H1 (cell line): Measurements from ENCODE around the gene SCAMP5. TPM values are rescaled to one million over a fixed set of nuclear protein-coding genes. Genes with fewer than 3 reads are reported as not detected.

ENCODE experiments used
- CTCF ChIA-PET: fragments of 300-600 bp; sonication (Branson Sonifier 250); formaldehyde crosslinking; loops from one replicate; lab custom pipeline; 2021; ENCODE audit not compliant: partially characterized antibody; lab: Charles Lee
- POLR2A ChIA-PET: fragments of 300-600 bp; sonication (Branson Sonifier 250); formaldehyde crosslinking; loops from one replicate; lab custom pipeline; 2021; ENCODE audit warnings: inconsistent platforms; ENCODE audit not compliant: partially characterized antibody; lab: Charles Lee
- DNase-seq, 2 experiments: peaks; one replicate each; pipeline versions ENCODE4 v3.0.0 to v3.0.0-alpha.2; 2010 to 2022; ENCODE audit warnings: low spot score in 2 of 2, low read depth in 1 of 2, mixed read lengths in 1 of 2
- FAIRE-seq: peaks from 2 replicates; lab custom pipeline; 2011; peaks lifted over from hg19 to GRCh38; lab: Jason Lieb, UNC
- H2AFZ ChIP-seq: 2 replicates; pipeline ENCODE4 v1.8.1; 2012; ENCODE audit warnings: low read length, inconsistent platforms
- H2AK5ac ChIP-seq: 2 replicates; pipeline ENCODE4 v1.6.1; 2013; ENCODE audit warnings: low read depth, low read length
- H2BK120ac ChIP-seq: replicated peaks from 2 replicates; pipeline ENCODE3; 2013; ENCODE audit warnings: low read depth, low read length, inconsistent platforms
- H2BK12ac ChIP-seq: 2 replicates; pipeline ENCODE4 v1.6.1; 2013; ENCODE audit warnings: low read depth, low read length
- H2BK15ac ChIP-seq: 2 replicates; pipeline ENCODE4 v1.6.1; 2013; ENCODE audit warnings: low read length
- H2BK20ac ChIP-seq: 2 replicates; pipeline ENCODE4 v1.6.1; 2013; ENCODE audit warnings: low read length
- H2BK5ac ChIP-seq: 2 replicates; pipeline ENCODE4 v1.6.1; 2013; ENCODE audit warnings: low read depth, low read length
- H3K14ac ChIP-seq: 2 replicates; pipeline ENCODE4 v1.6.1; 2013; ENCODE audit warnings: inconsistent platforms; ENCODE audit not compliant: insufficient read length
- H3K18ac ChIP-seq: 2 replicates; pipeline ENCODE4 v1.6.1; 2013; ENCODE audit warnings: low read length; ENCODE audit errors: extremely low read depth
- H3K23ac ChIP-seq: 2 replicates; pipeline ENCODE4 v1.6.1; 2013; ENCODE audit warnings: inconsistent platforms; ENCODE audit not compliant: insufficient read length
- H3K23me2 ChIP-seq: 2 replicates; pipeline ENCODE4 v1.6.1; 2013; ENCODE audit warnings: low read depth, low read length
- H3K27ac ChIP-seq: 2 replicates; pipeline ENCODE4 v1.6.1; 2011; ENCODE audit warnings: low read depth, low read length, inconsistent platforms
- H3K27me3 ChIP-seq, 4 experiments: replicated peaks in 1 of 4; 1 replicate in 1 of 4; 2 replicates in 3 of 4; pipeline versions ENCODE4 v1.6.1 to v1.8.1; 2011 to 2013; ENCODE audit warnings: low read length in 3 of 4, mild to moderate bottlenecking in 3 of 4, inconsistent platforms in 2 of 4, mixed read lengths in 2 of 4, moderate library complexity in 1 of 4; ENCODE audit not compliant: control insufficient read depth in 3 of 4, insufficient read depth in 3 of 4; ENCODE audit errors: extremely low read depth in 1 of 4
- H3K36me3 ChIP-seq, 4 experiments: 2 replicates each; pipeline versions ENCODE4 v1.6.1 to v1.8.1; 2011 to 2013; ENCODE audit warnings: mild to moderate bottlenecking in 4 of 4, low read length in 3 of 4, moderate library complexity in 2 of 4, control low read depth in 1 of 4, inconsistent platforms in 1 of 4; ENCODE audit not compliant: insufficient read depth in 4 of 4, control insufficient read depth in 2 of 4
- H3K4ac ChIP-seq: replicated peaks from 2 replicates; pipeline ENCODE3; 2013; ENCODE audit warnings: low read length, low read depth, mixed read lengths, inconsistent platforms; ENCODE audit not compliant: insufficient read length
- H3K4me1 ChIP-seq, 4 experiments: replicated peaks in 1 of 4; 1 replicate in 1 of 4; 2 replicates in 3 of 4; pipeline versions ENCODE4 v1.6.1 to v1.8.1; 2011 to 2013; ENCODE audit warnings: low read length in 3 of 4, inconsistent platforms in 2 of 4, mixed read lengths in 1 of 4; ENCODE audit not compliant: insufficient read depth in 4 of 4, control insufficient read depth in 3 of 4
- H3K4me2 ChIP-seq, 2 experiments: 2 replicates each; pipeline versions ENCODE4 v1.6.1 to v1.8.1; 2011 to 2013; ENCODE audit warnings: low read depth in 2 of 2, low read length in 2 of 2, control low read depth in 1 of 2, inconsistent platforms in 1 of 2, mild to moderate bottlenecking in 1 of 2; ENCODE audit not compliant: insufficient read depth in 1 of 2
- H3K4me3 ChIP-seq, 4 experiments: fragments of 200-600, 300-600 bp in 1 of 4; sonication (generic), shearing (Covaris generic), sonication (Bioruptor Twin) in 1 of 4; 2 replicates each; pipeline versions ENCODE4 v1.5.1 to v1.8.1; 2011 to 2016; ENCODE audit warnings: low read length in 4 of 4, low read depth in 3 of 4, control low read depth in 2 of 4, inconsistent platforms in 2 of 4, mild to moderate bottlenecking in 2 of 4, mixed read lengths in 1 of 4, moderate library complexity in 1 of 4; ENCODE audit not compliant: insufficient read depth in 2 of 4; ENCODE audit errors: extremely low read depth in 1 of 4
- H3K56ac ChIP-seq: replicated peaks from 2 replicates; pipeline ENCODE3; 2013; ENCODE audit warnings: low read depth, mild to moderate bottlenecking, mixed read lengths, low read length, inconsistent platforms; ENCODE audit not compliant: insufficient read length
- H3K79me1 ChIP-seq: 2 replicates; pipeline ENCODE4 v1.6.1; 2013; ENCODE audit warnings: low read depth, low read length, control low read depth
- H3K79me2 ChIP-seq, 2 experiments: 2 replicates each; pipeline versions ENCODE4 v1.6.1 to v1.8.1; 2012 to 2013; ENCODE audit warnings: low read length in 2 of 2, mild to moderate bottlenecking in 2 of 2, inconsistent platforms in 1 of 2; ENCODE audit not compliant: insufficient read depth in 2 of 2, control insufficient read depth in 1 of 2
- H3K9ac ChIP-seq, 4 experiments: replicated peaks in 1 of 4; 1 replicate in 1 of 4; 2 replicates in 3 of 4; pipeline versions ENCODE4 v1.6.1 to v1.8.1; 2011 to 2013; ENCODE audit warnings: low read depth in 3 of 4, low read length in 3 of 4, control low read depth in 2 of 4, mild to moderate bottlenecking in 2 of 4, moderate library complexity in 2 of 4, inconsistent platforms in 1 of 4; ENCODE audit errors: extremely low read depth in 1 of 4
- H3K9me3 ChIP-seq, 2 experiments: 2 replicates each; pipeline versions ENCODE4 v1.6.1 to v1.8.1; 2012 to 2013; ENCODE audit warnings: mild to moderate bottlenecking in 2 of 2, moderate library complexity in 2 of 2, control low read depth in 1 of 2, inconsistent platforms in 1 of 2, low read depth in 1 of 2, low read length in 1 of 2, mixed read lengths in 1 of 2; ENCODE audit not compliant: insufficient read depth in 2 of 2
- H4K20me1 ChIP-seq, 2 experiments: replicated peaks in 1 of 2; 2 replicates each; pipeline versions ENCODE3 to v1.8.1; 2011 to 2013; ENCODE audit warnings: inconsistent platforms in 2 of 2, low read length in 2 of 2, mild to moderate bottlenecking in 1 of 2; ENCODE audit not compliant: insufficient read depth in 2 of 2, control insufficient read depth in 1 of 2
- H4K5ac ChIP-seq: 2 replicates; pipeline ENCODE4 v1.6.1; 2013; ENCODE audit warnings: low read length, low read depth, mixed read lengths, inconsistent platforms; ENCODE audit not compliant: insufficient read length
- H4K8ac ChIP-seq: 2 replicates; pipeline ENCODE4 v1.8.0; 2013; ENCODE audit warnings: mild to moderate bottlenecking, moderate library complexity, low read length, inconsistent platforms; ENCODE audit not compliant: insufficient read depth; ENCODE audit errors: extremely low read depth
- H4K91ac ChIP-seq: replicated peaks from 2 replicates; pipeline ENCODE3; 2013; ENCODE audit warnings: low read length, mixed read lengths, inconsistent platforms; ENCODE audit not compliant: insufficient read length
- CEBPB ChIP-seq: IDR thresholded peaks from 2 replicates; pipeline ENCODE4 v1.6.1; 2012; ENCODE audit warnings: low read depth, low read length
- HDAC2 ChIP-seq, 2 experiments: fragments of 300-600 bp in 1 of 2; sonication (generic) in 1 of 2; IDR thresholded peaks; 2 replicates each; pipeline ENCODE4 v1.6.1; 2011 to 2012; ENCODE audit warnings: low read depth in 2 of 2, low read length in 2 of 2, mild to moderate bottlenecking in 2 of 2, moderate library complexity in 2 of 2, borderline replicate concordance in 1 of 2, inconsistent platforms in 1 of 2
- MAX ChIP-seq: IDR thresholded peaks from 2 replicates; pipeline ENCODE4 v1.6.1; 2012; ENCODE audit warnings: inconsistent platforms
- POLR2AphosphoS5 ChIP-seq: IDR thresholded peaks from 2 replicates; pipeline ENCODE4 v1.6.1; 2011; ENCODE audit warnings: low read depth, low read length
- RBBP5 ChIP-seq: IDR thresholded peaks from 2 replicates; pipeline ENCODE4 v1.7.1; 2012; ENCODE audit warnings: low read depth, mild to moderate bottlenecking, inconsistent platforms, low read length, moderate library complexity, borderline replicate concordance
- USF2 ChIP-seq: IDR thresholded peaks from 2 replicates; pipeline ENCODE4 v1.6.1; 2011; ENCODE audit warnings: low read length, improper control_type of control experiment
- WGBS, 2 experiments: shearing (Covaris generic) in 1 of 2; methylation state at CpG; one replicate each; pipeline versions ENCODE4 v1.1.6 to v1.1.7; 2013 to 2015; ENCODE audit warnings: low lambda C conversion rate in 2 of 2, mixed read lengths in 2 of 2, inconsistent platforms in 1 of 2, low coverage in 1 of 2, missing lambda C conversion rate in 1 of 2; ENCODE audit not compliant: insufficient replicate concordance in 2 of 2, insufficient coverage in 1 of 2, insufficient read length in 1 of 2; ENCODE audit errors: extremely low coverage in 1 of 2, missing lambda C conversion rate in 1 of 2; 5-methylcytosine and 5-hydroxymethylcytosine counted together
- polyA plus RNA-seq, 7 experiments: library from polyadenylated mRNA; depleted of rRNA in 3 of 7; stranded (reverse) in 5 of 7; unstranded in 2 of 7; fragments of >200 nt in 5 of 7; fragments of 200-250 nt in 2 of 7; gene quantifications; 1 replicate in 5 of 7; 2 replicates in 1 of 7; 4 replicates in 1 of 7; pipeline versions ENCODE4 v1.2.1 to v1.2.3, GENCODE V29; 2011 to 2013; ENCODE audit warnings: missing spikeins in 2 of 7, mixed read lengths in 2 of 7
- total RNA-seq: library from RNA; stranded (reverse); fragmentation: NEBNext Ultra II Directional; extraction: Animal tissue kit (Norgen Biotek cat#: 25700); gene quantifications from 2 replicates; pipeline ENCODE4 v1.2.1, GENCODE V29; 2021

The SCAMP5 gene
- total and polyA plus RNA-seq, 2 of the 8 experiments (the other 6 are each of a cell fraction or from before 2014, with no cell fraction given): 55.4 to 94.7 TPM

- FAIRE-seq (no peak), DNase-seq (no peak)
- Histone ChIP-seq H2BK20ac (no peak overlapping the region), H3K4me2 (no peak overlapping the region), H3K23me2 (no peaks in the 10 kb centered on the region), H2BK5ac (no peak overlapping the region), H2BK15ac (no peak overlapping the region), H3K9me3 (no peaks in the 10 kb centered on the region), H3K56ac (no peak overlapping the region), H3K36me3 (no peaks in the 10 kb centered on the region; a peak in 1 of 8 replicates), H2AFZ (no peak overlapping the region), H3K4me1 (peaks cover 0 to 12% (median 8%) of the 10 kb centered on the region in 4 experiments; a peak in 5 of 7 replicates), H3K18ac (no peak overlapping the region), H4K5ac (no peak overlapping the region), H3K23ac (no peak overlapping the region), H2BK12ac (no peak overlapping the region), H3K27ac (no peak overlapping the region), H2BK120ac (no peak overlapping the region), H3K4ac (no peak overlapping the region), H3K4me3 (no peak overlapping the region), H2AK5ac (no peak overlapping the region), H4K8ac (no peak overlapping the region), H3K79me2 (no peaks in the 10 kb centered on the region), H3K79me1 (no peaks in the 10 kb centered on the region; the same call in 1 of the 2 replicates), H3K9ac (no peak overlapping the region; a peak in 2 of 7 replicates), H4K91ac (no peak overlapping the region), H4K20me1 (peaks cover 0 to 6% of the 10 kb centered on the region in 2 experiments), H3K27me3 (no peaks in the 10 kb centered on the region), H3K14ac (no peak overlapping the region)
- CTCF ChIA-PET: interaction anchor here (1.0 to 1.1 kb wide), 2 partner anchors 8 to 150 kb away, joined by 3 read pairs; no protein-coding TSS in a partner anchor
- POLR2A ChIA-PET: interaction anchor here (1.4 kb wide), 1 partner anchor 15 kb away, joined by 3 read pairs; no protein-coding TSS in a partner anchor
- 94% methylated on average over 6 of the region's 6 CpGs; no CpG with 5 or more reads in 1 of the 2 experiments for WGBS, 2 experiments
- TF ChIP-seq USF2 (no peak), HDAC2 (IDR thresholded peaks at IDR 0.05; ENCODE audit: borderline replicate concordance in 1 of 2, low read depth in 2 of 2, low read length in 2 of 2) (no peak), CEBPB (no peak), POLR2AphosphoS5 (no peak), MAX (no peak), RBBP5 (no peak)
Measured at GRCh38 chr15:75051191-75051608, 55.8 kb downstream of the SCAMP5 start.
